ENCODE data around the gene ZNF470. TPM values are rescaled to one million over a fixed set of nuclear protein-coding genes. Genes with fewer than 3 reads are reported as not detected.

ZNF470 gene
- total and polyA plus RNA-seq, 2 of the 13 experiments (the other 11 are each of a cell fraction or from before 2014, with no cell fraction given) = not detected

- TF ChIP-seq ZNF572 (CRISPR knock-in tag; IDR thresholded peaks at IDR 0.05) (peak; percentile 70; the same call in 1 of the 2 replicates), ZNF24 (IDR thresholded peaks at IDR 0.05) (no peak), RARA (CRISPR knock-in tag; IDR thresholded peaks at IDR 0.05) (peak; percentile 95), KLF12 (CRISPR knock-in tag; IDR thresholded peaks at IDR 0.05; ENCODE audit: borderline replicate concordance) (peak; percentile 100), GPBP1L1 (CRISPR knock-in tag; IDR thresholded peaks at IDR 0.05) (no peak), ZZZ3 (CRISPR knock-in tag; IDR thresholded peaks at IDR 0.05; ENCODE audit: borderline replicate concordance) (peak; percentile 97), E2F5 (CRISPR knock-in tag; conservative IDR thresholded peaks at IDR 0.05) (peak; percentile 97), SALL2 (CRISPR knock-in tag; IDR thresholded peaks at IDR 0.05) (peak; percentile 98), TBX2 (CRISPR knock-in tag; IDR thresholded peaks at IDR 0.05; ENCODE audit: borderline replicate concordance) (peak; percentile 98), LCORL (IDR thresholded peaks at IDR 0.05) (no peak), LCORL (CRISPR knock-in tag; IDR thresholded peaks at IDR 0.05) (peak; percentile 84), PATZ1 (CRISPR knock-in tag; IDR thresholded peaks at IDR 0.05) (peak; percentile 88), DR1 (CRISPR knock-in tag; IDR thresholded peaks at IDR 0.05) (peak; percentile 77; the same call in 1 of the 2 replicates), ZKSCAN8 (CRISPR knock-in tag; IDR thresholded peaks at IDR 0.05; ENCODE audit: borderline replicate concordance) (peak; percentile 96), ZFAT (CRISPR knock-in tag; conservative IDR thresholded peaks at IDR 0.05) (peak; percentile 97), NCOA5 (CRISPR knock-in tag; IDR thresholded peaks at IDR 0.05) (peak; percentile 97), MZF1 (CRISPR knock-in tag; IDR thresholded peaks at IDR 0.05; ENCODE audit: borderline replicate concordance) (peak; percentile 99), ELK4 (CRISPR knock-in tag; IDR thresholded peaks at IDR 0.05; ENCODE audit: borderline replicate concordance) (peak; percentile 98; the same call in 1 of the 2 replicates), ZNF773 (CRISPR knock-in tag; IDR thresholded peaks at IDR 0.05; ENCODE audit: borderline replicate concordance) (peak; percentile 100), HNRNPLL (IDR thresholded peaks at IDR 0.05; ENCODE audit: low read depth, low read length, poor library complexity, severe bottlenecking) (no peak), HNF1B (CRISPR knock-in tag; IDR thresholded peaks at IDR 0.05) (peak; percentile 90), KAT7 (CRISPR knock-in tag; IDR thresholded peaks at IDR 0.05; ENCODE audit: borderline replicate concordance) (peak; percentile 90; the same call in 1 of the 2 replicates)
These were observed 70.8 kb downstream of the ZNF470 start (continued) for GRCh38 chr19:56637976-56638555.
